ENCODE results near the gene CRIM1.

CRIM1 gene

DNA sequence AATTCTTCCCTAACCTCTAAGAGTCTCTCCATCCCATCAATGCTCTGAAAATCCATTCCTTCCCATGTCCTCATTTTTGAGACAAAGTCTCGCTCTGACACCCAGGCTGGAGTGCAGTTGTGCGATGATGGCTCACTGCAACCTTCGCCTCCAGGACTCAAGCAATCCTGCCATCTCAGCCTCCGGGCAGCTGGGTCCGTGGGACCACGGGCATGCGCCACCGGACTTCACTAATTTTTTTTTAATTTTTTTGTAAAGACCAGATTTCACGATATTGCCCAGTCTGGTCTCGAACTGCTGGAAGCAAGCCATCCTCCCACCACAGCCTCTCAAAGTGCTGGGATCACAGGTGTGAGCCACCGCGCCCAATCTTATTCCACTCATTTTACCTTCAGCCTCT is 240.8 kb downstream of the CRIM1 start:
- DNase-seq, result no peak

DNA sequence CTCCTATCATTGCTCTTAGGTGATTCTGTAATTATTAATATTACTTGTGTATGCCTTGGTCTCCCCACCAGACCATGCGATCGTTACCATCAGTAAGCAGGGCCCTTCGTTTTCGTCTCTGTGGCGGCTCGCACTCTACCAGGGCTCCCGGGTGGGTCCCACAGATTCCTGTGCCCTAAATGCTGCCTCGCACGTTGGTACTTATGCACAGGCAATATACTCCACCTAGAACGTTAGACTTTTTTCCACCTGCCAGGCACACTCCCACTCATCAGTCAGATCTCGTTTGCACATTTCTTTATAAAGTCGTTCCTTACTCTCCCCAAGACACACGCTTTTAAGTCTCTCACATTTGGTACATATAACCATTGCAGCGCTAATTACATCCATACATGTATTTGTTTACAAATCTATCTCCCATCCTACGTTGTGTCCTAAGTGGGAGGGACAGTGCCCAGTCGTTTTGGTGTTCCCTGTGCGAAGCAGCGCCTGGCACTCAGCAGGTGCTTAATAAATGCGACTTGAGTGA is 241.5 kb downstream of the CRIM1 start:
- DNase-seq, result no peak

DNA sequence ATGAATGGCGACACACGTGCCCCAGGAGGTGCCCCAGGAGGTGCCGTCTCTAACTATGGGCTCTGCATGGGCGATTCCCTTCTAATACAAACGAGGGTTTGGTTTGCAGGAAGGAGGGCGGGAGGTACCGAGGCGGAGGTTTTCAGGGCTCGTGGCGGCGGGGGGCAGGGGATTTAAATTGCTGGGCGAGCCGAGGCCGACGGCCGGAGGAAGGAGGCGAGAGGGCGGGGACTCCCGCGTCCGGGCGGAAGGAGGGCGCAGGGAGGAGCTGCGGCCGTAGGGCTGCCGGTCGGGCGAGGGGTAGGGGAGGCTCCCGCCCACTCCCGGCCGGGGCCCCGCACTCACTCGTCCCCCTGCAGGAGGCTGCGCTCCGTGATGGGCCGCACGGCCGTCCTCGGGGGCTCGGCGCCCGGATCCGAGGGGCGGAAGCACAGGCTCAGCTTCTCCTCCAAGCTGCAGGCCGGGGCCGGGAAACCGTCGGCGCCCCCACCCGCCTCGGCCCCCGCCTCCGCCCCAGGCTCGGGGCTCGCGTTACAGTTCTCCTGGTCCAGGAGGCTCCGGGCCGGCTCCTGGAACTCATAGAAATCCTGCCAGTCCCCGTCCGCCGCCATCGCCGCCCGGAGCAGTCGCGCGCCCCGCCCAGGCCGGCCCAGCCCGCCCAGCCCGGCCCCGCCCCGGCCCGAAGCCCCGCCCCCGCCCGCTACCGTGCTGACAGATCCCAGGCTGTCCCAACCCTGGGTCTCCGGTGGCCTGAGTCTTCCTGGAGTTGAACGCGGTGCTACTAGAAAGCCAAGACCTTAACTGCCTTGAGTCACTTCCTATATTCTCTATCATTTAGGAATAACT is 242.2 kb downstream of the CRIM1 start, which contains the start of gene FEZ2:
Gene FEZ2, minus strand, starts transcription at position 637 of the 846 bp plus-strand sequence. Its CDS starts 26 bp downstream, at position 611.
- DNase-seq, result peak; percentile 66

All from NCI-H2227 treated with DMSO at 0.1 percent for 48 hours (cell line).